Breast epithelium (tissue), 3 donors: ENCODE data around the gene CD99.

Source experiments
- CTCF ChIP-seq, 3 donors: fragments of 450-650 bp; IDR thresholded peaks; one replicate each; pipeline ENCODE4 v1.5.1; 2016 to 2017; ENCODE audit warnings: antibody characterized with exemption in 3 of 3, mild to moderate bottlenecking in 3 of 3, moderate library complexity in 3 of 3
- POLR2A ChIP-seq: fragments of 450-650 bp; IDR thresholded peaks from one replicate; pipeline ENCODE4 v1.6.1; 2016; ENCODE audit warnings: antibody characterized with exemption, mild to moderate bottlenecking, moderate library complexity
- POLR2AphosphoS5 ChIP-seq, 3 donors: sonication (generic); formaldehyde crosslinking; IDR thresholded peaks; one replicate each; pipeline ENCODE4 v1.6.1; 2017; ENCODE audit warnings: antibody characterized with exemption in 3 of 3

DNA sequence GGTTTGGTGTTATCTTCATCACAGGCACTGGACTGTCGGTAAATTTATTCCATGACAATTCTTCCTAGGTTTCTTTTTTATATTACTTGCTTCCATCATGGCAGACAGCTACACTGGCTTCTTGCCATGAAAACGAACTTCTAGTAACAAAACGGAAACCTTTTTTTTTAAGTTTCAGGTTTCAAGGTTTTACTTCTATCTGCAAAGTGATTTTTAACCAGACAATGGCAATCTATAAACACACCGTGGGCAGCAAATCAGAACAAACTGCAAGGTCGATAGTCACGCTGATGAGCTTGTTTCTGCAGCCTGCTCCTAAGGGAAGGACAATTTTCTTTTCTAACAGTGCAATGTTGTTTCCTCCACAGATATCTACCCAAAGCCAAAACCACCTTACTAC lies 90.6 kb downstream of the CD99 start:
- TF ChIP-seq POLR2A (no peak), CTCF (IDR thresholded peaks at IDR 0.05) (no peak), POLR2AphosphoS5 (IDR thresholded peaks at IDR 0.05) (no peak)
